ENCODE results near the gene NQO2. TPM values are rescaled to one million over a fixed set of nuclear protein-coding genes. Genes with fewer than 3 reads are reported as not detected.

The NQO2 gene
- total and polyA plus RNA-seq, 10 of the 15 experiments (the other 5 are each of a cell fraction or from before 2014, with no cell fraction given), result 0.55 to 2.6 (median 0.80) TPM

DNA sequence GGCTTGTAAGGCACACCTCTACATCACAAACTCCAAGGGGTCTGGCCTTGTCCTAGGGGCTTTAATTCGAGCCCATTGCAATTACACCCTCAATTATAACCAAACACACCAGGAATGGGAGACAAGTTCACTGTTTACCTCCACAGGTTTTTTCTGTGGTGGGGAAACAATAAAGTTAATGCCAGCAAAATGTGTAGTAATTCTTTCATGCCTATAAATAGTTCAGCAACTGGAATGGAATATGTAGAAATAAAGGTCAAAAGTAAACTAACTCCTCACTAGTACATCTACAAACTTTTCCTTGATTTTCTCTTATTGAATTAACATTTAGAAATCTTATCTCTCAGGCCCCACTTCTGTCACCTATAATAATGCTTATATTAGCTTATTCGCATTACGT lies 41.5 kb downstream of the NQO2 start:
- in situ Hi-C loops (cut with MboI) (no loop called here), intact Hi-C loops (cut with micrococcal nuclease; ENCODE audit: unreplicated experiment) (no loop called here)
- no peak for DNase-seq (ENCODE audit: low read depth, low spot score)
- Histone ChIP-seq H4K20me1 (ENCODE audit: control insufficient read depth, insufficient read depth) (no peaks in the 10 kb centered on the region), H3K4me1 (ENCODE audit: control insufficient read depth, insufficient read depth, low read length) (no peaks in the 10 kb centered on the region), H3K4me2 (ENCODE audit: control insufficient read depth, insufficient read depth) (no peak overlapping the region), H3K4me3 (no peak overlapping the region), H3K9ac (ENCODE audit: control insufficient read depth, insufficient read depth, low read length) (no peak overlapping the region), H2AFZ (ENCODE audit: control insufficient read depth, low read depth, low read length) (no peak overlapping the region), H3K79me2 (ENCODE audit: control insufficient read depth, insufficient read depth, low read length) (no peaks in the 10 kb centered on the region), H3K9me3 (replicated peaks; ENCODE audit: control insufficient read depth, insufficient read depth, low read length) (no peaks in the 10 kb centered on the region), H3K27ac (ENCODE audit: control insufficient read depth, insufficient read depth) (no peak overlapping the region), H3K27me3 (replicated peaks in 1 of 2; ENCODE audit: control insufficient read depth in 2 of 2, insufficient read depth in 2 of 2, low read length in 1 of 2) (peaks cover 4 to 6% of the 10 kb centered on the region in 2 experiments; a peak in 3 of 4 replicates), H3K36me3 (ENCODE audit: control insufficient read depth in 2 of 2, insufficient read depth in 2 of 2, low read length in 1 of 2) (no peaks in the 10 kb centered on the region)
- SMC1A ChIA-PET (ENCODE audit: uncharacterized antibody, unreplicated experiment), result interaction anchor here (0.7 kb wide), 1 partner anchor 511 kb away, joined by 3 read pairs; no protein-coding TSS in a partner anchor
- BruUV-seq (replicated peaks), result no TSS peak
- no peak for FAIRE-seq
- RAD21 ChIA-PET (ENCODE audit: unreplicated experiment), result no interaction called here
- 64% methylated on average over 3 of the region's 3 CpGs for WGBS (ENCODE audit: insufficient coverage, insufficient replicate concordance, low lambda C conversion rate, missing lambda C conversion rate)
- POLR2A ChIA-PET, result no interaction called here
- CTCF ChIA-PET, result no interaction called here
- no peak for TF ChIP-seq BMI1 (IDR thresholded peaks at IDR 0.05; ENCODE audit: borderline replicate concordance)
- no peak for TF ChIP-seq SMC3 (IDR thresholded peaks at IDR 0.05; ENCODE audit: borderline replicate concordance, low read length)
- TF ChIP-seq EZH2 (IDR thresholded peaks at IDR 0.05; ENCODE audit: borderline replicate concordance, control insufficient read depth, low read depth, low read length), result no peak
- TF ChIP-seq NFXL1 (IDR thresholded peaks at IDR 0.05; ENCODE audit: borderline replicate concordance), result no peak
- no peak for TF ChIP-seq DPF2 (IDR thresholded peaks at IDR 0.05)
- no peak for TF ChIP-seq PAX5 (IDR thresholded peaks at IDR 0.05; ENCODE audit: borderline replicate concordance, low read depth, low read length)
- TF ChIP-seq RAD21 (IDR thresholded peaks at IDR 0.05; ENCODE audit: insufficient read depth, low read depth, low read length), result no peak
- TF ChIP-seq, protein P1, sequence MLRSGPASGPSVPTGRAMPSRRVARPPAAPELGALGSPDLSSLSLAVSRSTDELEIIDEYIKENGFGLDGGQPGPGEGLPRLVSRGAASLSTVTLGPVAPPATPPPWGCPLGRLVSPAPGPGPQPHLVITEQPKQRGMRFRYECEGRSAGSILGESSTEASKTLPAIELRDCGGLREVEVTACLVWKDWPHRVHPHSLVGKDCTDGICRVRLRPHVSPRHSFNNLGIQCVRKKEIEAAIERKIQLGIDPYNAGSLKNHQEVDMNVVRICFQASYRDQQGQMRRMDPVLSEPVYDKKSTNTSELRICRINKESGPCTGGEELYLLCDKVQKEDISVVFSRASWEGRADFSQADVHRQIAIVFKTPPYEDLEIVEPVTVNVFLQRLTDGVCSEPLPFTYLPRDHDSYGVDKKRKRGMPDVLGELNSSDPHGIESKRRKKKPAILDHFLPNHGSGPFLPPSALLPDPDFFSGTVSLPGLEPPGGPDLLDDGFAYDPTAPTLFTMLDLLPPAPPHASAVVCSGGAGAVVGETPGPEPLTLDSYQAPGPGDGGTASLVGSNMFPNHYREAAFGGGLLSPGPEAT (IDR thresholded peaks at IDR 0.05; ENCODE audit: low read depth), result no peak
- TF ChIP-seq NFIC (IDR thresholded peaks at IDR 0.05; ENCODE audit: low read depth, low read length), result no peak
- no peak for TF ChIP-seq SUZ12 (IDR thresholded peaks at IDR 0.05; ENCODE audit: unreplicated experiment)
- TF ChIP-seq, protein P2, sequence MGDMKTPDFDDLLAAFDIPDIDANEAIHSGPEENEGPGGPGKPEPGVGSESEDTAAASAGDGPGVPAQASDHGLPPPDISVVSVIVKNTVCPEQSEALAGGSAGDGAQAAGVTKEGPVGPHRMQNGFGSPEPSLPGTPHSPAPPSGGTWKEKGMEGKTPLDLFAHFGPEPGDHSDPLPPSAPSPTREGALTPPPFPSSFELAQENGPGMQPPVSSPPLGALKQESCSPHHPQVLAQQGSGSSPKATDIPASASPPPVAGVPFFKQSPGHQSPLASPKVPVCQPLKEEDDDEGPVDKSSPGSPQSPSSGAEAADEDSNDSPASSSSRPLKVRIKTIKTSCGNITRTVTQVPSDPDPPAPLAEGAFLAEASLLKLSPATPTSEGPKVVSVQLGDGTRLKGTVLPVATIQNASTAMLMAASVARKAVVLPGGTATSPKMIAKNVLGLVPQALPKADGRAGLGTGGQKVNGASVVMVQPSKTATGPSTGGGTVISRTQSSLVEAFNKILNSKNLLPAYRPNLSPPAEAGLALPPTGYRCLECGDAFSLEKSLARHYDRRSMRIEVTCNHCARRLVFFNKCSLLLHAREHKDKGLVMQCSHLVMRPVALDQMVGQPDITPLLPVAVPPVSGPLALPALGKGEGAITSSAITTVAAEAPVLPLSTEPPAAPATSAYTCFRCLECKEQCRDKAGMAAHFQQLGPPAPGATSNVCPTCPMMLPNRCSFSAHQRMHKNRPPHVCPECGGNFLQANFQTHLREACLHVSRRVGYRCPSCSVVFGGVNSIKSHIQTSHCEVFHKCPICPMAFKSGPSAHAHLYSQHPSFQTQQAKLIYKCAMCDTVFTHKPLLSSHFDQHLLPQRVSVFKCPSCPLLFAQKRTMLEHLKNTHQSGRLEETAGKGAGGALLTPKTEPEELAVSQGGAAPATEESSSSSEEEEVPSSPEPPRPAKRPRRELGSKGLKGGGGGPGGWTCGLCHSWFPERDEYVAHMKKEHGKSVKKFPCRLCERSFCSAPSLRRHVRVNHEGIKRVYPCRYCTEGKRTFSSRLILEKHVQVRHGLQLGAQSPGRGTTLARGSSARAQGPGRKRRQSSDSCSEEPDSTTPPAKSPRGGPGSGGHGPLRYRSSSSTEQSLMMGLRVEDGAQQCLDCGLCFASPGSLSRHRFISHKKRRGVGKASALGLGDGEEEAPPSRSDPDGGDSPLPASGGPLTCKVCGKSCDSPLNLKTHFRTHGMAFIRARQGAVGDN (IDR thresholded peaks at IDR 0.05), result no peak
- TF ChIP-seq PML (IDR thresholded peaks at IDR 0.05; ENCODE audit: low read length), result no peak
- TF ChIP-seq MTA3 (IDR thresholded peaks at IDR 0.05; ENCODE audit: borderline replicate concordance, low read length), result no peak
- no peak for TF ChIP-seq NR2F1 (conservative IDR thresholded peaks at IDR 0.05)
- no peak for TF ChIP-seq SIN3A (IDR thresholded peaks at IDR 0.05; ENCODE audit: low read depth, low read length)
- no peak for TF ChIP-seq ZNF217 (IDR thresholded peaks at IDR 0.05)
- TF ChIP-seq HDAC6 (IDR thresholded peaks at IDR 0.05; ENCODE audit: unreplicated experiment), result no peak
- TF ChIP-seq, protein P3, sequence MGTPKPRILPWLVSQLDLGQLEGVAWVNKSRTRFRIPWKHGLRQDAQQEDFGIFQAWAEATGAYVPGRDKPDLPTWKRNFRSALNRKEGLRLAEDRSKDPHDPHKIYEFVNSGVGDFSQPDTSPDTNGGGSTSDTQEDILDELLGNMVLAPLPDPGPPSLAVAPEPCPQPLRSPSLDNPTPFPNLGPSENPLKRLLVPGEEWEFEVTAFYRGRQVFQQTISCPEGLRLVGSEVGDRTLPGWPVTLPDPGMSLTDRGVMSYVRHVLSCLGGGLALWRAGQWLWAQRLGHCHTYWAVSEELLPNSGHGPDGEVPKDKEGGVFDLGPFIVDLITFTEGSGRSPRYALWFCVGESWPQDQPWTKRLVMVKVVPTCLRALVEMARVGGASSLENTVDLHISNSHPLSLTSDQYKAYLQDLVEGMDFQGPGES (IDR thresholded peaks at IDR 0.05), result no peak
- ATAC-seq, result no peak
